PFSK-1 (cell line): ENCODE results near the gene GALNTL6.

Experiments used
- POLR2AphosphoS5 ChIP-seq: IDR thresholded peaks from 2 replicates; pipeline ENCODE4 v1.6.1; 2012; ENCODE audit warnings: low read depth, mild to moderate bottlenecking, control low read depth, low read length, moderate library complexity
- TAF1 ChIP-seq: IDR thresholded peaks from 2 replicates; pipeline ENCODE4 v1.6.1; 2012; ENCODE audit warnings: low read length, control low read depth, borderline replicate concordance; ENCODE audit not compliant: insufficient read depth
- TF ChIP-seq, protein P1 (sequence below), 2 experiments: IDR thresholded peaks; 2 replicates each; pipeline versions ENCODE4 v1.6.1 to v1.8.0; 2011 to 2012; ENCODE audit warnings: low read depth in 2 of 2, low read length in 2 of 2, control low read depth in 1 of 2, inconsistent platforms in 1 of 2, mild to moderate bottlenecking in 1 of 2, moderate library complexity in 1 of 2; ENCODE audit not compliant: insufficient read depth in 1 of 2

DNA sequence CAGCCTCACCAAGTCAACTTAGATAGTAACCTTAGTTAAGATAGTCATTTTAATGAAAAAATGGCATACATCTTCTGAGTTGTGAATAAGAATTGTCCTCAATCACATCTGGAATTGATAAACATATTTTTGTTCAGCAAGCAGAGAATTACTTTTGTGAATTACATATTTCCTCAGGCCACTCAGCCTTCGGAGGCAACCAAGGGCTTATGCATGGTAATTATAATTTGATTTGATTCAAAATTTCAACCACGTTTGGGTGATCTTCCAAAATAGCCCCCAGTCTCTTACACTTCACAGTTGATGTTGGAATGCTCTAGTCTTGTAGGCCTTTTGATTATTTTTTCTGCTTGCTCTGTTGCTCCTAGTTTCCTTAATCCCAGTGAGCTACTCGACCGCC lies 63.4 kb downstream of the GALNTL6 start:
- TF ChIP-seq POLR2AphosphoS5 = no peak
- no peak for TF ChIP-seq TAF1
- TF ChIP-seq, protein P1, sequence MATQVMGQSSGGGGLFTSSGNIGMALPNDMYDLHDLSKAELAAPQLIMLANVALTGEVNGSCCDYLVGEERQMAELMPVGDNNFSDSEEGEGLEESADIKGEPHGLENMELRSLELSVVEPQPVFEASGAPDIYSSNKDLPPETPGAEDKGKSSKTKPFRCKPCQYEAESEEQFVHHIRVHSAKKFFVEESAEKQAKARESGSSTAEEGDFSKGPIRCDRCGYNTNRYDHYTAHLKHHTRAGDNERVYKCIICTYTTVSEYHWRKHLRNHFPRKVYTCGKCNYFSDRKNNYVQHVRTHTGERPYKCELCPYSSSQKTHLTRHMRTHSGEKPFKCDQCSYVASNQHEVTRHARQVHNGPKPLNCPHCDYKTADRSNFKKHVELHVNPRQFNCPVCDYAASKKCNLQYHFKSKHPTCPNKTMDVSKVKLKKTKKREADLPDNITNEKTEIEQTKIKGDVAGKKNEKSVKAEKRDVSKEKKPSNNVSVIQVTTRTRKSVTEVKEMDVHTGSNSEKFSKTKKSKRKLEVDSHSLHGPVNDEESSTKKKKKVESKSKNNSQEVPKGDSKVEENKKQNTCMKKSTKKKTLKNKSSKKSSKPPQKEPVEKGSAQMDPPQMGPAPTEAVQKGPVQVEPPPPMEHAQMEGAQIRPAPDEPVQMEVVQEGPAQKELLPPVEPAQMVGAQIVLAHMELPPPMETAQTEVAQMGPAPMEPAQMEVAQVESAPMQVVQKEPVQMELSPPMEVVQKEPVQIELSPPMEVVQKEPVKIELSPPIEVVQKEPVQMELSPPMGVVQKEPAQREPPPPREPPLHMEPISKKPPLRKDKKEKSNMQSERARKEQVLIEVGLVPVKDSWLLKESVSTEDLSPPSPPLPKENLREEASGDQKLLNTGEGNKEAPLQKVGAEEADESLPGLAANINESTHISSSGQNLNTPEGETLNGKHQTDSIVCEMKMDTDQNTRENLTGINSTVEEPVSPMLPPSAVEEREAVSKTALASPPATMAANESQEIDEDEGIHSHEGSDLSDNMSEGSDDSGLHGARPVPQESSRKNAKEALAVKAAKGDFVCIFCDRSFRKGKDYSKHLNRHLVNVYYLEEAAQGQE (IDR thresholded peaks at IDR 0.05; ENCODE audit: insufficient read depth in 1 of 2, low read depth in 2 of 2, low read length in 2 of 2) = no peak
